NCI-H1105 (cell line): Measurements from ENCODE around the gene KCTD13.
"Not testable (repeated sequence)": the region's sequence is repeated elsewhere in the genome, so short reads cannot be mapped to it uniquely, and the experiment has no call there.

Experiments
- DNase-seq: peaks from one replicate; lab custom pipeline; 2025; lab: John Stamatoyannopoulos, UW

Gene KCTD13

DNA sequence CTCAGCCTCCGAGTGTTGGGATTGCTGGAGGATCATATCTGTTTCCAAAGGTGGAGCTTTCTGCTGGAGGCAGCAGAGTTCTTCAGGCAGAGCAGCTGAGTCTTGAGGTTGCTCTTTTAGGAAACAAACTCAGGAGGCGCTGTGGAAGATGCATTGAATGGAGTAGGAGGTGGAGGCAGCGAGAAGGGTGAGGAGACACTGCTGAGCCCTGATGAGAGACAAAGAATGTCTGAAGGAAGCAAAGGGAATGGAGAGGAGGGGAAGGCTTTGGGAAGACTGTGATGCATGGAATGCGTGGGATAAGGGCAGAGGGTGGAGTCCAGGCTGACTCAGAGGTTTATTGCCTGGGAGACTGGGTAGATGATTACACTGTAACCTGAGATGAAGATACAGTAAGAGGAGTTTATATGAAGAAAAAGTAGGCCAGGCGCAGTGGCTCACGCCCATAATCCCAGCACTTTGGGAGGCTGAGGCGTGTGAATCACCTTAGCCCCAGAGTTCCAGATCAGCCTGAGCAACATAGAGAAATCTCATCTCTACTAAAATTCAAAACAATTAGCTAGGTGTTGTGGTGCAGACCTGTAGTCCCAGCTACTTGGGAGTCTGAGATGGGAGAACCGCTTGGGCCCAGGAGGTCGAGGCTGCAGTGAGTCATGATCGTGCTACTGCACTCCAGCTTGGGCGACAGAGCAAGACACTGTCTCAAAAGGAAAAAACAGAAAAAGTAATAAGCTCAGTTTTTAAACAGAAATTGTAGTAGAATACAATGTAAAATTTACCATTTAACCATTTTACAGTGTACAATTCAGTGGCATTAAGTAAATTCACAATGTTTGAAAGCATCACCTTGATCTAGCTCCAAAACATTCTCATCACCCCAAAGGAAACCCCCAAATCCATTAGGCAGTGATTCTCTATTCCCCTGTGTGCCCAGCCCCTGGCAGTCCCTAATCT is 18.1 kb upstream of the KCTD13 start:
- no peak for DNase-seq

GRCh38 chr16:29940656-29941055 is 14.6 kb upstream of the KCTD13 start:
- DNase-seq, result no peak

DNA sequence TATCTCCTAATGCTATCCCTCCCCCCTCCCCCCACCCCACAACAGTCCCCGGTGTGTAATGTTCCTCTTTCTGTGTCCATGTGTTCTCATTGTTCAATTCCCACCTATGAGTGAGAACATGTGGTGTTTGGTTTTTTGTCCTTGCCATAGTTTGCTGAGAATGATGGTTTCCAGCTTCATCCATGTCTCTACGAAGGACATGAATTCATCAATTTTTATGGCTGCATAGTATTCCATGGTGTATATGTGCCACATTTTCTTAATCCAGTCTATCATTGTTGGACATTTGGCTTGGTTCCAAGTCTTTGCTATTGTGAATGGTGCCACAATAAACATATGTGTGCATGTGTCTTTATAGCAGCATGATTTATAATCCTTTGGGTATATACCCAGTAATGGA is 5.7 kb upstream of the KCTD13 start:
- DNase-seq, result not testable (repeated sequence)

DNA sequence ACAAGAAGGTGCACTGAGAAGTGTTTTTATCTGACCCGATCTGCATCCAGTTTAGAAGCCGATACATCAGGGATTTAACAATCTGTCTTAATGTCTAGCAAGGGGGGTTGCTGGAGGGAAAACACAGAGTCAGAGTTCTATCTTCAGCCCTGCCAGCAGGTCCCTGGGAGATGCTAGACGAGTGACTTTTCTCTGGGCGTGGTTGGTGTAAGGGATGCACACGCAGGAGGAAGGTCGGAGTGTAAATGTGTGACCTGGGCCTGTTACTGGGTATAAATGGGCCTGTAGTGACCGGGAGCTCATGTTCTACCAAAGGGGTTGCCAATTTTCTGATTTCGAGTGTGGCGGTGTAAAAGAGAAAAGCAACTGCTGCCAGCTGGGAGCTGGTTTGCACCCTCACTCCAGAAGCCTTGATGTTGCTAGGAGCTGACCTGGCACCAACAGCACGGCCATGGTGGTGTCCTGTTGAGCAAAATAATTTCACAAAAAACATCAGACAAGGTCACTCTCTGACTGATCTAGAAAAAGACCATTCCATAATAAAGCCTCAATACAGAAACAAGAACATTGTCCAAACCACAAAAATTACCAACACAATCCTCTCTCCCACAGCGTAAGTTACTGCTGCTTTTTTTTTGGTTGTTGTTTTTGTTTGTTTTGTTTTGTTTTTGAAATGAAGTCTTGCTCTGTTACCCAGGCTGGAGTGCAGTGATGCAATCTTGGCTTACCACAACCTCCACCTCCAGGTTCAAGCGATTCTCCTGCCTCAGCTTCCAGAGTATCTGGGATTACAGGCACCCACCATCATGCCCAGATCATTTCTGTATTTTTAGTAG is 1.3 kb upstream of the KCTD13 start:
- DNase-seq, result no peak

- DNase-seq, result no peak
Measured at GRCh38 chr16:29926711-29927052, 656 bp upstream of the KCTD13 start.

- no peak for DNase-seq
Measured at GRCh38 chr16:29925105-29925756, 795 bp downstream of the KCTD13 start.

GRCh38 chr16:29922986-29923501 is 3.0 kb downstream of the KCTD13 start:
- DNase-seq, result no peak

GRCh38 chr16:29922326-29922725 is 3.7 kb downstream of the KCTD13 start:
- no peak for DNase-seq

DNA sequence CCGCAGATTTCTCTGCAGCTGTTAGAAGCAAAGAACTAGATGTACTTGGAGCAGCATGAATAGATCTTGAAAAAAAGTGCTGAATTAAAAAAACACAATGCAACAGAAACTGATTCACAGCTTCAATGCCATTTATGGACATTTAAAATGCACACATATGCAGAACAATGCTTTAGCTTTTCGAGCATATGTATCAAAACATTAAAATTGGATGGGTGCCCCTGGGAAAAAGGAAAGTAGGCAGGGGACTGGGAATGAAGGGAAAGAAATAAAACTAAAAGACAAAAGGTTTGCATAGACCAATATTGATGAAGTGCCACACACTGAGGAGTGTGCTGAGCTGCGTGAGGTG is 5.0 kb downstream of the KCTD13 start:
- DNase-seq, result no peak

DNA sequence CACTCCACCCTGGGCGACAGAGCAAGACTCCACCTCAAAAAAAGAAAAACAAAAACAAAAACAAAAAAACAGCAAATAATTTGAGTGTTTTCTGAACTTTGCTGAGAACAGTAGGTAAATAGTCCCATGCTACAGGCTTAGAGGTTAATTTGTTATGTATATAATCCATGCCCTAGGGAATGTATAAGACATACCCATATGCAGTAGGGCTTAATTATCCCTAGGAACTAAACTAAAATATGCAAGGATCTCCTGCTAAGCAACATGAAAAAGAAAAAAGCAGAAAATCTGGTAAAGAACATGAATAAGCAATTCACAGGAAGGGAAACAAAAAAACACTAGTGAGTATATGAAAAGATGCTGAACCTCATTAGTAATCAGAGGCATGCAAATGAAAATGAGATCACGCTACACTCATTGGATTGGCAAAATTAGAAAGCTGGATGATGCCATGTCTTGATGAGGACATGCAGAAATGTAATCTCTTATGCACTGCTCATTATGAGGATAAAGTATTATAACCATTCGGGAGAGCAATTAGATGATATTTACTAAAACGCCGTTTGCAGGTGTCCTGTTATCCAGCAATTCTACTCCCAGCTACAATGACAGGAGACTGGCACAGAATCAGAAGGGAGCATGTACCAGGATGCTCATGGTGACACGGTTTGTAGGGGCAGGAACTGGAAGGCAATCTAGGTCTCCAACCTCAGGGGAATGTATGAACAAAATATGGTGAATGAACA is 5.6 kb downstream of the KCTD13 start:
- no peak for DNase-seq

GRCh38 chr16:29916979-29917378 is 9.0 kb downstream of the KCTD13 start:
- no peak for DNase-seq

GRCh38 chr16:29915590-29916247 is 10.3 kb downstream of the KCTD13 start:
- DNase-seq, result no peak

GRCh38 chr16:29913514-29913913 is 12.5 kb downstream of the KCTD13 start:
- no peak for DNase-seq

DNA sequence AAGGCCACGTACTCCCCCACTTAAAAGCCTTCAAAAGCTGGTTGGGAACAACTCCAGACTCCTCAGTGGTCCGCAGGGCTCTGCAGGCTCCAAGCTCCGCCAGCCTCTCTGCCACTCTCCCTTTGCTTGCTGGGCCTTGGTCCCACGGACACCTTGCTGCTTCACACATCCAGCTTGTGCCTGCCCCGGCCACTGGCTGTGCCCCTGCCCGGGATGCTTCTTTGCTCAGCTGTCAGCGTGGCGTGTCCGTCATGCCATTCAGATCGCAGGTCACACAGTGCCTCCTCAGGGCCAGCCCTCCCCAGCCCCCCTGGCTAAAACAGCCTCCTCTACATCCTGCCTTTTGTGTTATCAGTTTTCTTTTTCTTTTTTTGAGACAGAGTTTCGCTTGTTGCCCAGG is 13.9 kb downstream of the KCTD13 start:
- no peak for DNase-seq

GRCh38 chr16:29911676-29912010 is 14.4 kb downstream of the KCTD13 start:
- no peak for DNase-seq

DNA sequence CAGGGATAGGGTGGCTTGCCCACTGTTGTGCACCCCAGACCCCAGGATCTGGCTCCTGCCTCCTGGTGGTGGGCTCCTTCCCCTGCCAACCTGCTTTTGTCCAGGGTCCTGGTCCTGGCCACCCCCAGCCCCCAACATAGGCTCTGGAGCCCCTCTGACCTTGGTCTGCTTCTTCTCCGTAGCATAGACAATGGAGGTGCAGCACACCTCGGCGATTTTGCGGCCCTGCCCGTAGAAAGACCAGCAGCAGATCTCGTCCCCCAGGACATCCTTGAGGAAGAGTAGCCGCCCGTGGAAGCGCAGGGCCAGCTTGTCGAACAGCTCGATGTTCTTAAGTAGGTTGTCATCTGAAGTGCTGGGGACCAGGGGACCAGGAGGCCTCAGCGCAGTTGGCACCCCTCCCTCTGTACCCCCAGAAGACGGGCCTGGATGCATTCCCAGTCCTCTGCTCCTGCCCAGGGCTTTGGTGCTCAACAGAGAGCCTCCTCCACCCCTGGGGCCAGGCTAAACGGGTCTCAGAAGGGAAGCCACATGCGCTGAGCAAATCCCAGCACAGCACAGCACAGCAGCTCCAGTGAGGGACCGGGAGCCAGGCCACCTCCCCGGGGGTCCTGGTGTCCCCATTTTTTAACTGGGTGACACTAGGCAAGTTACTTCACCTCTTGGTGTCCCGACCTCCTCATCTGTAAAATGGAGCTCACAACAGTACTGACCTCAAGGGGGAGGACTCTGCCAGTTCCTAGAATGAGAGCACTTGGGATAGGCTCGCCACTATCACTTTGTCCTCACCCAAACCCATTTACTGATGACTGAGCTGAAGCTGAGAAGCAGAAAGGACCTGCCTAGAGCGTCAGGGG is 15.0 kb downstream of the KCTD13 start:
- DNase-seq, result no peak

DNA sequence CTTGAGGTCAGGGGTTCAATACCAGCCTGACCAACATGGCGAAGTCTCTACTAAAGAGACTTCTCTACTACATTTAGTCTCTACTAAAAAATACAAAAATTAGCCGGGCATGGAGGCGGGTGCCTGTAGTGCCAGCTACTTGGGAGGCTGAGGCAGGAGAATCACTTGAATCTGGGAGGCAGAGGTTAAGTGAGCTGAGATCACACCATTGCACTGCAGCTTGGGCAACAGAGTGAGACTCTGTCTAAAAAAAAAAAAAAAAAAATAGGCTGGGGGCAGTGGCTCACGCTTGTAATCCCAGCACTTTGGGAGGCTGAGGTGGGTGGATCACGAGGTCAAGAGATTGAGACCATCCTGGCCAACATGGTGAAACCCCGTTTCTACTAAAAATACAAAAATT is 16.2 kb downstream of the KCTD13 start:
- not testable (repeated sequence) for DNase-seq

DNA sequence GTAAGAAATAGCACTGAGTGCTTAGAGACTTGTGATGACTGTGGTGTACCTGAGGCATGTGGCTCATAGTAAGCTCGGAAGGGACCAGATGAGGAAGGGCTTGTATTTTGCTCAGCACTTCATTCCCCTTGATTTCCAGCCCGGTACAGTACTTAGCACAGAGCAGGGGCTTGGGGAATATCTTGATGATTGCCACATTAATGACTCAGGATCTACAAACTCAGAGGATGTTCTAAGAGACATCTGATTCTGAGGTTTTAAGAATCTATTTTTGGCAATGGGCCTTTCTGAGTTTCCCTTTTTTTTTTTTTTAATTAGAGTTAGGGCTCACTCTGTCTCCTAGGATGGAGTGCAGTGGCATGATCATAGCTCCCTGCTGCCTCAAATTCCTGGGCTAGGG is 16.6 kb downstream of the KCTD13 start:
- no peak for DNase-seq

GRCh38 chr16:29908719-29909220 is 17.3 kb downstream of the KCTD13 start:
- no peak for DNase-seq

DNA sequence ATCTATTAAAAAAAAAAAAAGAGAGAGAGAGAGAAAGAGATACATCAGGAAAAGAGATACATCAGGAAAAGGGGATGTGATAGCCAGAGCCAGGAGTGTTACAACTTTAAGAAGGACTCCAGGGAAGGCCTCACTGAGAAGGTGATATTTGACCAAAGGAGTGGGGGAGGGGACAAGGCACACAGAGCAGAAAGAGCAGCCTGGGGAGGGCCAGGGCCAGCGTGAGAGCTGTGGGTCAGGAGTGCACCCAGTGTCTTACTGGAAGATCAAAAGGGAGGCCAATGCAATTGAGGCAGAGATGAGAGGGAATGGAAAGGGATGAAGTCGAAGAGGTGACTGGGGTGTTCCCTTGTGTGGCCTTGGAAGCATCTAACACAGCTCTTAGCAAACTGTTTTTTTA is 18.1 kb downstream of the KCTD13 start:
- no peak for DNase-seq
